ENCODE results near the gene SCAP.
"Not testable (repeated sequence)": the region's sequence is repeated elsewhere in the genome, so short reads cannot be mapped to it uniquely, and the experiment has no call there.

The SCAP gene

GRCh38 chr3:47503033-47503432 is 27.3 kb upstream of the SCAP start:
- in situ Hi-C loops (cut with HindIII; ENCODE audit: low pct_unique_long_range_greater_than_20kb, low sequenced_read_pairs) = no loop called here
- TF ChIP-seq JUND (IDR thresholded peaks at IDR 0.05; ENCODE audit: low read depth) = no peak
- DNase-seq (ENCODE audit: low read depth in 1 of 2, low spot score in 1 of 2) = no peak

- TF ChIP-seq JUND (IDR thresholded peaks at IDR 0.05; ENCODE audit: low read depth) = no peak
- DNase-seq (ENCODE audit: low read depth in 1 of 2, low spot score in 1 of 2) = no peak
- in situ Hi-C loops (cut with HindIII; ENCODE audit: low pct_unique_long_range_greater_than_20kb, low sequenced_read_pairs) = no loop called here
Measured at GRCh38 chr3:47496892-47497291, 21.2 kb upstream of the SCAP start.

GRCh38 chr3:47495886-47496285 is 20.1 kb upstream of the SCAP start:
- in situ Hi-C loops (cut with HindIII; ENCODE audit: low pct_unique_long_range_greater_than_20kb, low sequenced_read_pairs) = no loop called here
- TF ChIP-seq JUND (IDR thresholded peaks at IDR 0.05; ENCODE audit: low read depth) = no peak
- DNase-seq (ENCODE audit: low read depth in 1 of 2, low spot score in 1 of 2) = no peak

GRCh38 chr3:47495111-47495510 is 19.4 kb upstream of the SCAP start:
- in situ Hi-C loops (cut with HindIII; ENCODE audit: low pct_unique_long_range_greater_than_20kb, low sequenced_read_pairs) = no loop called here
- DNase-seq (ENCODE audit: low read depth in 1 of 2, low spot score in 1 of 2) = no peak

GRCh38 chr3:47491777-47492176 is 16.0 kb upstream of the SCAP start:
- DNase-seq (ENCODE audit: low read depth in 1 of 2, low spot score in 1 of 2) = no peak
- no peak for TF ChIP-seq JUND (IDR thresholded peaks at IDR 0.05; ENCODE audit: low read depth)
- in situ Hi-C loops (cut with HindIII; ENCODE audit: low pct_unique_long_range_greater_than_20kb, low sequenced_read_pairs) = no loop called here

More at GRCh38 chr3:47495111-47495510, 19.4 kb upstream of the SCAP start:
- TF ChIP-seq JUND (IDR thresholded peaks at IDR 0.05; ENCODE audit: low read depth) = no peak

- in situ Hi-C loops (cut with HindIII; ENCODE audit: low pct_unique_long_range_greater_than_20kb, low sequenced_read_pairs) = no loop called here
- DNase-seq (ENCODE audit: low read depth in 1 of 2, low spot score in 1 of 2) = no peak
Measured at GRCh38 chr3:47491186-47491585, 15.4 kb upstream of the SCAP start.

GRCh38 chr3:47487265-47487664 is 11.5 kb upstream of the SCAP start:
- in situ Hi-C loops (cut with HindIII; ENCODE audit: low pct_unique_long_range_greater_than_20kb, low sequenced_read_pairs) = no loop called here
- no peak for TF ChIP-seq JUND (IDR thresholded peaks at IDR 0.05; ENCODE audit: low read depth)

More at GRCh38 chr3:47491186-47491585, 15.4 kb upstream of the SCAP start:
- TF ChIP-seq JUND (IDR thresholded peaks at IDR 0.05; ENCODE audit: low read depth) = no peak

GRCh38 chr3:47485812-47486211 is 10.1 kb upstream of the SCAP start:
- TF ChIP-seq JUND (IDR thresholded peaks at IDR 0.05; ENCODE audit: low read depth) = no peak
- in situ Hi-C loops (cut with HindIII; ENCODE audit: low pct_unique_long_range_greater_than_20kb, low sequenced_read_pairs) = no loop called here
- no peak for DNase-seq (ENCODE audit: low read depth in 1 of 2, low spot score in 1 of 2)

More at GRCh38 chr3:47487265-47487664, 11.5 kb upstream of the SCAP start:
- peak in 1 of 2 experiments; percentile 45 for DNase-seq (ENCODE audit: low read depth in 1 of 2, low spot score in 1 of 2)

- TF ChIP-seq JUND (IDR thresholded peaks at IDR 0.05; ENCODE audit: low read depth) = no peak
- in situ Hi-C loops (cut with HindIII; ENCODE audit: low pct_unique_long_range_greater_than_20kb, low sequenced_read_pairs) = no loop called here
- DNase-seq (ENCODE audit: low read depth in 1 of 2, low spot score in 1 of 2) = no peak
Measured at GRCh38 chr3:47482366-47482765, 6.6 kb upstream of the SCAP start.

GRCh38 chr3:47481763-47482162 is 6.0 kb upstream of the SCAP start:
- in situ Hi-C loops (cut with HindIII; ENCODE audit: low pct_unique_long_range_greater_than_20kb, low sequenced_read_pairs); DNase-seq (ENCODE audit: low read depth in 1 of 2, low spot score in 1 of 2): not testable (repeated sequence)

- in situ Hi-C loops (cut with HindIII; ENCODE audit: low pct_unique_long_range_greater_than_20kb, low sequenced_read_pairs); DNase-seq (ENCODE audit: low read depth in 1 of 2, low spot score in 1 of 2): not testable (repeated sequence)
Measured at GRCh38 chr3:47480267-47480666, 4.5 kb upstream of the SCAP start.

- DNase-seq (ENCODE audit: low read depth in 1 of 2, low spot score in 1 of 2) = no peak
- in situ Hi-C loops (cut with HindIII; ENCODE audit: low pct_unique_long_range_greater_than_20kb, low sequenced_read_pairs) = no loop called here
- no peak for TF ChIP-seq JUND (IDR thresholded peaks at IDR 0.05; ENCODE audit: low read depth)
Measured at GRCh38 chr3:47479826-47480160, 4.1 kb upstream of the SCAP start.

- in situ Hi-C loops (cut with HindIII; ENCODE audit: low pct_unique_long_range_greater_than_20kb, low sequenced_read_pairs) = no loop called here
- TF ChIP-seq JUND (IDR thresholded peaks at IDR 0.05; ENCODE audit: low read depth) = no peak
- DNase-seq (ENCODE audit: low read depth in 1 of 2, low spot score in 1 of 2) = no peak
Measured at GRCh38 chr3:47478022-47478421, 2.3 kb upstream of the SCAP start.

- no peak for DNase-seq (ENCODE audit: low read depth in 1 of 2, low spot score in 1 of 2)
- in situ Hi-C loops (cut with HindIII; ENCODE audit: low pct_unique_long_range_greater_than_20kb, low sequenced_read_pairs) = no loop called here
- TF ChIP-seq JUND (IDR thresholded peaks at IDR 0.05; ENCODE audit: low read depth) = no peak
Measured at GRCh38 chr3:47476644-47477199, 981 bp upstream of the SCAP start.
